GM21528 (cell line): Measurements from ENCODE around the gene MCRS1.
"Not testable (repeated sequence)": the region's sequence is repeated elsewhere in the genome, so short reads cannot be mapped to it uniquely, and the experiment has no call there.

ENCODE experiments used
- ATAC-seq: cut with Tn5 transposase; IDR thresholded peaks from one replicate; pipeline ENCODE4 v1.9.1; 2021; ENCODE audit warnings: mild to moderate bottlenecking, moderate library complexity; ENCODE audit not compliant: unreplicated experiment, low FRiP score

The MCRS1 gene

DNA sequence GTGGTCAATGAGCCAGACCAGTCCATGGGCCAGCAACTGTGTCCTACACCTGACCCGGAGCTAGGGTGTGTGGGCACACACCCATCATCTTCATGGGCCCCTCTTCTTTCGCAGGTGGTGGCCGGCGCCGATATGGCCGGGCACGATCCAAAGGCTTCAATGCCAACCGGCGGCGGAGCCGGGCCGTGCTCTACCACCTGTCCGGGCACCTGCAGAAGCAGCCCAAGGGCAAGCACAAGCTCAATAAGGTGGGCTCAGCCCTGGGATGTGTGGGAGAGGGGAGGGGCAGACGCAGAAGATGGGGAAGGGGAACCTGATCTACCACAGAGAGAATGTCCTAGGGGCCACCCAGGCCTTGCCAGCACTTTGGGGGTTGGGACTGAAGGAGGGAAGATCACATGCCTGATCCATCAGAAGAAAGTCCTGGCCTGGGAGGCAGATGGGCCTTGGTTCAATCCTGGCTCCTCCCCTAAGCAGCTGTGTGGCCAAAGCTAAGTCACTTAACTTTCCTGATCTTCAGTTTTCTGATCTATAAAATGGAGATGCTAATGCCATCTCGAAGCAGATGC is 25.3 kb downstream of the MCRS1 start:
- no peak for ATAC-seq

DNA sequence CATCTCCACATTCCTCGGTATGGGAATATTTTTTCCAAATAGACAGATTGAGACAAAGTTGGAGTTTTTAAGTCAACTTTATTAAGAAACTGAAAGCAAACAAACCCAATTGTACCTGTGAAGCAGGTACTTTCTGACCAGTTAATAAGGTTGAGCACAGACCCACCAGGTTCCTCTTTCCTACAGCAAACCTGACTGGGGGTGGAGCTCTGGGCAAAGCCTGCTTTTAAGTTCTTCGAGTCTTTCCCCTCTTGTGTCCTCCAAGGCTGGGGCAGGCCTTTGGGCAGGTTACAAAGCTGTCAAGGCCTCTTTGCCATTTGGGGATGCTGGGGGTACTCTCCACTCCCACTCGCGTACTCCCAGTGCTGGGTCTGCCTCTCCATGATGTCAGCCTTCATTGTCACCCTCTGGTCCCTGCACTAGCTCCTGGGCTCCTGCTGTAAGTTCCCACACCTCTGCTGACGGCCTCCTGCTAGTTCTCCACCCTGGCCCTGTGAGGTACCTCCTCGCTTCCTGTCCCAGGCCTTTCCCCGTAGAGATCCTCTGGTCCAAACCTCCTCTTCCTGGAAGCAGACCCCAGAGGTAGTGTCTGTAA is 25.9 kb downstream of the MCRS1 start:
- no peak for ATAC-seq

DNA sequence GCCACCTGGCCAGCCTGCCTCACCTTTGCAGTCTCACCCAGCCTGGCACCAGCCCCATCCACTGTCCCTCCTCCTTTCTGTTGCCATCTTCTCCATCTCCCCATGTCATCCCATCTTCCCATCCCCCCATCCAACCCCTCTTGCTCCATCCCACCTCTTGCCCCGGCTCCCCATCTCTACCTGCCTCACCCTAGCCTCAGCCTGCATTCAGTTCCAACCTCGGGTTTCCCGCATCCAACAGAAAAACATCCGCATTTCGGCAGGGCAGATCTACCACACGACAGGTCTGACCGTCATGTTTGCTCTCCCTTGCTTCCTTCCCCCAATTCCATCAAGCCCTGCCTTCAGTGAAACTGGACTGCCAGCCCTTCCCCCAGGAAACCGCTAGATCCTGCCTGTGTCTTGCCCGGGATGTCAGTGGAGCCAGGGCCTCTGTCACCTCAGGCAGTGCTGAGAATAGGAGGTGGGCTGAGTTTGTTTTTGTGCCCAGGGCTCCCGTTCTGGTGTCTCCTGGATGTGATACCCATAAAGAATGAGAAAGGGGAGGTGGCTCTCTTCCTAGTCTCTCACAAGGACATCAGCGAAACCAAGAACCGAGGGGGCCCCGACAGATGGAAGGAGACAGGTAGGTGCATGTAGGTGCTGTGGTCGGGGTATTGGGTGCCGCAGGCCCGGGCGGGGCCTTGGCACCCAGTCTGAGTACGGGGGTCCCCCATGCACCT is 26.6 kb downstream of the MCRS1 start:
- ATAC-seq, result no peak

DNA sequence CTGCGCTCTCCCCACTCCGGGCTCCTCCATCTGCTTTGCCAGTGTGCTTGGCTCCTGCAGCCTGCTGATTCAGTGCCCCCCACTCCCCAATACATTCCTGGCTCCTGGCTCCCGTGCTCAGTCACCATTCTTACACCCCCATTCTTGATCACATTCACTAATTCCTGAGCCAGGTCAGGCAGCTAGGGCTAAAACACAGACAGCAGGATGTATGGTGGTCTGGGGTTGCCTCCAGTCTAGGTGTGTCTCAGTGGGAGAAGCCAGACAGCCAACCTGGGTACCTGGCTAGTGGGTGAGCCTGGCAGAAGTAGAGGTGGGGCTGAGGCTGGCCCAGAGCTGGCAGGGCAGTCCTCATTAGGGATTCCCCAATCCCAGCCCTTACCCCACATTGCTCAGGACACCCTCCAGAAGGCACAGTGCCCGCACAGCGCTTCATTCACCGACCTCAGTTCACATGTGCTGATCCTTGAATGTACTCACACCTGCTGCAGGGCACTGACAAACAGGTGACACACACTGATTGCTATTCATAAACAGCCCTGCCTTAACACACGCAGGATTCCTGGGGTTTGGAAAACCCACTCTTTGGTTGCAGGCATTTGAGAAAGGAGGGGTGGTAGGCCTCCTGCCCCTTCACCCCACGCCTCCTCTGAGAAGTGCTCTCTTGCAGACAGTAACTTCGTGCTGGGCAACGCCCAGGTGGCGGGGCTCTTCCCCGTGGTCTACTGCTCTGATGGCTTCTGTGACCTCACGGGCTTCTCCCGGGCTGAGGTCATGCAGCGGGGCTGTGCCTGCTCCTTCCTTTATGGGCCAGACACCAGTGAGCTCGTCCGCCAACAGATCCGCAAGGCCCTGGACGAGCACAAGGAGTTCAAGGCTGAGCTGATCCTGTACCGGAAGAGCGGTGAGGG is 27.5 kb downstream of the MCRS1 start:
- no peak for ATAC-seq

DNA sequence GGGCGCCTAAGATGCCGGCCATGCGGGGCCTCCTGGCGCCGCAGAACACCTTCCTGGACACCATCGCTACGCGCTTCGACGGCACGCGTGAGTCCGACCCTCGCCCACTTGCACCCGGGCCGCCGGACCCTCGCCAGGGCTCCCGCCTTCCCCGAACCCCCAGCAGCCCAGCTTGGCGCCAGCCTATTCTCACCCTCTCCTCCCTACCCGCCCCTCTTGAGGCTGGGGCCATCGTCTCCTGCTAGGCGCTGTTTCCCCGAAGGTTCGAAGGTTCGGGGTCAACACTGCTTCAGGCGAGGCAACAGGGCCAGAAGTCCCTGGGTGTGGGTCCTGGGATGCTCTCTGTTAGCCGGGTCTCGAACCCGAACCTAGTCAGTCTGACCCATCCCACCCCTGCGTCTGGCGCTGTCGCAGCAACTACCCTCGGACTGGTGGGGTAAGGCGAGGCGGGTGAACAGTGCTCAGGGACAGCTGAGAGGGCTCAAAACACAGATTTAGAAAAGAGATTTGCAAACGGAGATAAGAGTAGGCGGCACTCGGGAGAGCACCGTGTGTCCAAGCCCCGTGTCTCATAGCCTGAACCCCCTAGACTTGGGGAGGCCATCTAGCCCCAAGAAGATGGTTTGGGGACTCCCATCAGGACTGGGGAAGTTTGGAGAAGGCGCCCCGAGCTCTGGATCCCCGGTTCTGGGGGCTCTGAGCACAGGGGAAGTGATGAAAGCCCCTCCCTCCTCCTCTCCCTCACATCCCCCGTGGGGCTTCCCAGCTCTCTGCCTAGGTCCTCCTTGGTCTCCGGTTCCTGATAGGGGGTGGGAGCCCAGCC is 28.3 kb downstream of the MCRS1 start:
- no peak for ATAC-seq

DNA sequence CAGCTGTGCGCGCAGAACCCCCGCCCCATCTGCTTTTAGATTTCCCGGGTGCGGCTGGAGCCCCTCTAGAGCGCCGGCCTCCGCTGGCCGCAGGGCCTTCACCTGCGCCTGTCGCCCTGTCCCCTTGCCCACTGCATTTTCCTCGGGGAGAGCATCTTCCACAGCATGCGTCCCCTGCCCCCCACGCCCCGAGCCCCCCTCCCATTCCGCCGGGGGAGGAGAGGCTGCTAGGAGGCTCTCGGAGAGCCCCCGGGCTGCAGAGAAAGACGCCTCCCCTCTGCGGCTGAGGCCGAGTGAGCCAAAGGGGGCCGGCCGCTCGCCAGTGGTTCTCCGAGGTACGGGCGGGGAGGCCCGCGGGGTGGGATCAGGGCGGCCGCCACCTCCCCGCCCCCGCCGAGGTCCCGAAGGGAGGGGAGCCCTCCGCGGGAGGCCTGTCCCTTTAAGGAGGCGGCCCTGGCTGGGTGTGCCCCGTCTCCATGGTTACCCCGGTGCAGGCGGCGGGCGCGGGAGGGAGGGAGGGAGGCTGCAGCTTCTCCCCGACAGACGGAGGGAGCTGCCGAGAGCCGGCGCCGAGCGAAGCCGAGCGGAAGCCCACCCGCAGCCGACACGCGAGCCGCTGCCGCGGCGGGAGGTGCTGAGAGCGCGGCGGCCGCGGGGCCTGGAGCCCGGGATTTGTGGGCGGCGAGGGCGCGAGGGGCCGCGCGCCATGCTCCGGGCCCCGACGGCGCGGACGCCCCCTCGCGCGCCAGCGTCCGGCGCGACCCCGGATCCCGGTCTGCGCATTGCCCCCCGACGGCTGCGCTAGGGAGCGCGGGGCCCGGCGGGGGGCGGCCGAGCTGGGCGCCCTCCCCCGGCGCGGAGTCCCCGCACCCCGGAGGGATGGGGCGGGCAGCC is 29.2 kb downstream of the MCRS1 start, which contains the start of gene KCNH3:
Gene KCNH3, plus strand, starts transcription at position 521 of the 894 bp plus-strand sequence. CDS start 387 bp downstream, outside the sequence.
- ATAC-seq, result peak; percentile 45

DNA sequence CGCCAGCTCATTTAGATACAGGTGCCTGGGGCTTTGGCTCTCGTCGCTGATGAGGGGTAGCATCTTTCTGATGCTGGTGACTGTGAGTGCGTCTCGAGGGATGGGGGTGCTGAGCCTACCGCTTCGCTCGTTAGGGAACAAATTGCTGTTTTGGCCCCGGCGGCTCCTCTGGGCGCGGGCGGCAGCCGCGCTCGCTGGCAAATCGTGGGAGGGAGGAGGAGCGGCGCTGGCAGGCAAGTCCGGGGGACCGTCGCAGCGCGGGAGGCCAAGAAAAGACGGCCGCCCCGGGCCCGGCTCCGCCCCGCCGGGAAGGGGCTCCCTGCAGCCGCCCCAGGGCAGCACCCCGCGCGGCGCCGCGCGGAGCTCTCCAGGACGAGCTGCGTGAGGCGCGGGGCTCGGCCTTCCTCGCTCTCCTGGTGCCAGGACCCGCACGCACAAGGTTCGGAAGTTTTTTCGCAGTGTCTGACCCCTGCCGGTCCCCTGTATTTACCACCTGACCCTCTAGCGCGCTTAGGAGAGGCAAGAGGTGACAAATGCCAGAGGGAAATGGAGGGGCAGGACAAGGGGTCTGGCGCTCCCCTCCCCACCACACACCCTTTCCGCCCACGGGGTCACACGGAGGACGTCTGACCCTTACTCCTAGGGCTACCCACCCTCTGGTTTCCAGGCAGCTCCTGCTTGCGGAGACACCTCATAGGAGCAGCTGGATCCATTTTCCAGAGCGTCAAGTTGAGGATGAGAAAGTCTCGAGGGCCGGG is 30.0 kb downstream of the MCRS1 start:
- ATAC-seq, result no peak

DNA sequence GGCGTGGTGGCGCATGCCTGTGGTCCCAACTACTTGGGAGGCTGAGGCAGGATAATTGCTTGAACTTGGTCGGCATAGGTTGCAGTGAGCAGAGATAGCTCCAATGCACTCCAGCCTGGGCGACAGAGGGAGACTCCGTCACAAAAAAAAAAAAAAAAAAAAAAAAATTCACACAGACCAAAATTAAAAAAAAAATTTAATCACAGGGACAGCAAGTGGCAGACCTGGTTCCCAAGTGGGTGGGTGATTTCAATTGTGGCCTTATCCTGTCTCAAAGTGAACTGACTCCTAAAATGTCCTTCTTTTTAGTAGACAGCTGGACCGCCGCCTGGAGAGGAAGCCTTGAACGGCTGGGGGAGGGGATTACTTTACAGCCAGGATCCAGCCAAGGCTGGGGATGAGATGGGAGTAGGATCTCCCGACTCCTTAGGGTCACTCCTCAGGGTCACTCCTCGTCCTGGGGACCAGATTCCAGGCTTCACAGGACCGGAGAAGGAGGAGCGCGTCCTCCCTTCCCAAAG is 30.7 kb downstream of the MCRS1 start:
- no peak for ATAC-seq

DNA sequence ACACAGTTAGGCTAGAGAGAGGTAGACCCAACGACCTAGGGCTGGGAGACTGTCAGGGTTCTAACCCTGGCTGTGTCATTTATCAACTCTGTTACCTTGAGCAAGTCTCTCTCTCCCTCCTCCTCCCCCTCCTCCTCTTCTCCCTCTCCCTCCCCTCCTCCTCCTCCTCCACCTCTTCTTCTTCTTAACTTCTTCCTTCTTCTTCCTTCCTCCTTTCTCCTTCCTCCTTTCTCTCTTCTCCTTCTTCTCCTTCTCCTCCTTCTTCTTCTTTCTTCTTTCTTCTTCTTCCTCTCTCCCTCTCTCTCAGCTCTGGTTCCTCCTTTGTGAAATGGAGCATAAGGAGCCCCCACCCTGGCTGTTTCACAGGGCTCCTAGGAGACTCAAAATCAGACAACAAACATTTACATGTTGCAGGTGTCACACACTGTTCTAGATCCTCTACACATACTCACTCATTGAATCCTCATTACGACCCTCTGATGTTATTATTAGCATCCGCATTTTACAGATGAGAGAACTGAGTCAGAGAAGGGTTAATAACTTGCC is 31.3 kb downstream of the MCRS1 start:
- ATAC-seq, result no peak

DNA sequence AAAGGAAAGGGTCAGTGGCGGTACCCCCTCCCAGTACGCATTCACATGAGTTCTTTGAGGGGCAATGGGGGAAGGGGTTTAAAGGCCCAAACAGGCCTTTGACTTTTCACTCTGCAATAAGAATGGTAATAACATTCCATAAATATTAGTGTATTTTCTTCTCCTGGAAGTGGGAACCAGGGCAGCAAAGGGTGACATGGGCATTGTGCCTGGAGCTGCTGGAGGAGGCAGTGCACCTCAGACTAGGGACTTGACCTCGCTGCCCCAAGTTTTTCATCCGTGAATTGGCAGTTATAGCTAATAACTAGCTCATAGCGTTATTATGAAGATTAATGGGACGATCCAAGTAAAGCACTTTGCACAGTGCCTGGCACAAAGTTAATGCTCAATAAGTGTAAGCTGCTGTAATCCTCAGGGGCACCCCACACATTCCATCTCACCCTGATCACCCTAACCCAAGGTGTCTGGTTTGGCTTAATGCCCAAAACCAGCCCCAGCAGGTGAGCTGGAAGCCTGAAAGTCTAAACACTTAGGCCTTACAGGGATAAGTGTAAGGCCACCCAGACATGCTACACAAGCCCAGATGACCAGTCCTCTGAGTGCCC is 31.9 kb downstream of the MCRS1 start:
- no peak for ATAC-seq

DNA sequence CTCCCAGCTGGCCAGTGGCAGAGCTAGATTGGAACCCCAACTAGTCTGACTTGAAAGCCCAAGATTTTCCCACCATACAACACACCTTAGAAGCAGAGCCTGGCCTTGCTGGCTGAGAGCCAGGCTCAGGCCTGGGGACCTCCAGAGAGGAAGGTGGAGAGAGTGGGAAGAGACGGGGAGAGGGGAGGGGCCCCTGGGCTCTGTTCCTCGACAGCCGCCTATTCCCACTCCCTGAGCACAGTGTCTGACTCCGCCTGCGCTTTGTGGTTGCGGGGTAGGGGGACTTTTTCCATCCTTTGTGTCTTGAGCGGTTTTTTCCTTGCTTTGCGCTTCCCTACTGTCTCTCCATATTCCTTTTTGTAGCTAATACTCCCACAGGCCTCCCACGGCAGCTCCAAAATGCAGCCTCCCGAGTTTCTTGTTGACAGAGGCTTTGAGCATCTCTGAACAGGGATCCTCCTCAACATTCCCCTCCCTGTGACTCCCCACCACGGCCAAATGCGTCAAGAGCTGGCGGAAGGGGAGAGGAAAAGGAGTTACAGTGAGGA is 33.1 kb downstream of the MCRS1 start:
- no peak for ATAC-seq

DNA sequence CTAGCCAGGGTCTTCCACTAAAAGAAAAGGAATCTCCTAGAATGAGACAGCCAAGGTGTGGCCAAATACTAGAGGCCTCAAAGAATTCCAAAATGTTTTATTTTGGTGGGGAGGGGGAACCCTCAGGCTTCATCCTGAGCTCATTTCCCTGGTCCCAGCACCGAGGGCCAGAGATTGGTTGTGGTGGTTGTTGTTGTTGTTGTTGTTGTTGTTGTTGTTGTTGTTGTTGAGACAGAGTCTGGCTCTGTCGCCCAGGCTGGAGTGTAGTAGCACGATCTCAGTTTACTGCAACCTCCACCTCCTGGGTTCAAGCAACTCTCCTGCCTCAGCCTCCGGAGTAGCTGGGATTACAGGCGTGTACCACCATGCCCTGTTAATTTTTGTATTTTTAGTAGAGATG is 33.8 kb downstream of the MCRS1 start:
- ATAC-seq, result not testable (repeated sequence)

DNA sequence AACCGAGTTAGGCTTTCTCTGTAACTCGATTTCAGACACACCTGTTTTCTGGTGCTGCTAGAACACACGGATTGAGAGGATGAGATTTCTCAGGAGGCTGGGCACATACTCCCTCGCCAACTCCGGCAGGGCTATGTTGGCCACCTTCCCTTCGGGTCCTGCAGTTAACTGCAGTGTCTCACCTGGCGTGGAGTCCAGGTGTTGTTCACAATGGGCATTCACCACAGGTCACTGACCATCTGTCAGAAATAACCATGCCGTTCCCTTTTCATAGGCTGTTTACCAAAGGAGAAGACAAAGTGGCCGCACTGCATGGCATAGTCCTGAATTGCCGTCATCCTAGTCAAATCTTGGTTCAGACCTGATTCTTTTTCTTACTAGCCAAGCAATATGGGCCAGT is 34.6 kb downstream of the MCRS1 start:
- ATAC-seq, result no peak

DNA sequence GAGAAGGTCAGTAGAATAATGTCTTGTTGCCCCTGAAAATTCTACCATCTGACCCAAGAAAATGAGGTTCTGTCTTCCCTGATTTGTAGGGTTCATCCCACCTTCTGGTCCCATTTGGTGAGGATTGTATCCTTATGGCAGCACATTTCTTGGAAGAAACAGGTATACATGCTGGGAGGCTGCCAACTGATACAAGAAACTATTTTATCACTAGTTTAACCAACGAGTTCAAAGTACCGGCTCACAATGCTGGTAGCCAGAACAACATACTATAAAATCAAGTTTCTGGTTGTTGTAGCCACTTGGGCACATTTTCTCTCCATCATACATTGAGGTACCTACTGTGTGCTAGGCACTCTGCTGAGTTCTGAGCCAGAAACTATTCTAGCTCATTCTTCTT is 36.2 kb downstream of the MCRS1 start:
- ATAC-seq, result no peak

DNA sequence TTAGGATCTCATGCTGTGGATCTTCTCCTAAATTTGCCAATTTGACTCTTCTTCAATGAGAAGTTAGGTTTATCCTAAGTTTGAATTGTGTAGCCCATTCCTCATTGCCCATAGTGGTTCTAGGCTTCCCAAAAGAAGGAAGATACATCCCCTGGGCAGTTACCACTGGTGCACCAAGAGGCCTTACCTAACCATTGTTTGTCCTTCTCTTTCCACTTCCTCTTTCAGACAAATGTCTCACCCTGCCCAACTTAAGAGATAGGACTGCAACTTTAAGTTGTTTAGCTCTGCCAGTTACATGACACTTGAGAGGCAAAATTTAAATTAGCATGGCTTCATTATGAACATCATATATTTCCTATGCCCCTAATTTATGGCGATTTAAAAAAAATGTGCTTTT is 38.5 kb downstream of the MCRS1 start:
- no peak for ATAC-seq

DNA sequence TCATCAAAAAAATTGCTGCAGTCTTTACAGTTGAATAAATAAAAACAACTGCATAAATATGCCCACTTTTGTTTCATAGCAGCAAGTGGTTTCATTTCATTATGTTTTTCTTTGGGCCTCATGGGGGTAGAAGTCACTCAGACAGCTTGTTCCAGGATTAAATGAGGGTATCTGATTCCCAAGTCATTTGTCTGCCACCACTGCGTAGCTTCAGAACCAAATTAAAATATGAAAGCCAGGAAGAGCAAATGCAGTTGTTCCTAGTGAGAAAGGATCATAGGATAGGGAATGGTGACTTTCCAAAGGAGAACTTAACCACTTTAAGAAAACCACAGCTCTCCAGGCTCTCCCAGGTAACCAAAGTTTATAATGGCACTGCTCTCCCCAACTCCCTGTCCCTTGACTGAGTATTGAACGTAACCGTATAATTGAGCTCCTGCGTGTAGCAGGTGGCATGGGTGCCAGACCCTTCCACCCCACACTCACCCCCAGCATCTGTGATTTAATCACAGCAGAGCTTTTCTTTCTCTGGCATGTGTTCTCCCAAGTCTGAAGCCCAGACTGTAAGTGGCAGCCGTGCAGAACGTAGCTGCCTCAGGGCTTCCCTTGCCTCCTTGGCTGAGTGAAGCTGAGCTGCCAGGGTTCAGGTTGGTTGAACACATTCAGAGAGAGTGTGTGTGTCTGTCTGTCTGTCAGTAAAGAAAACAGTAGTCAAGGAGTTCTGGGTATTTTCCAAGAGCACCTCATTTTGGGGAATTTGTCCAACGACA is 40.4 kb downstream of the MCRS1 start:
- no peak for ATAC-seq
